Activated CD8-positive, alpha-beta memory T cell treated with anti-CD3 and anti-CD28 coated beads for 4 hours (primary cell): Measurements from ENCODE around the gene EEF2K.

Source experiments
- DNase-seq, 2 donors: peaks; one replicate each; pipeline ENCODE4 v3.0.0-alpha.2; 2020; ENCODE audit warnings: low read depth in 2 of 2

EEF2K gene

DNA sequence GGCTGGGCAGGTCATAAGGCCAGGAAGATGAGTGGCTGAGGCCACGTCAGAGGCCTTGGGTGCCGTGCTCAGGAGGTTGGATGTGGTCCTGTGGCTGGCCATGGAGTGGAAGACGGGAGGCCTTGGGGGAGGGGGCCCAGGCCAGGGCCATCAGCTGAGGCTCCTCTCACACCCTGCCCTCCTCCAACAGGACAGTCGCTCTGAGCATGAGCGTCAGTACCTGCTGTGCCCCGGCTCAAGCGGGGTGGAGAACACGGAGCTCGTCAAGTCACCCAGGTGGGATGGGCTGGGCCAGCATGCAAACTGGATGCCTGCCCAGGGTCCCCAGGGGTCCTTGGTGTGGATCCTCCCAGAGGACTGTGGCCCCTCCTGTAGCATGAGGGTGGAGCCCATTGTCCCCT, 110.3 kb downstream of the EEF2K start:
- DNase-seq = no peak

DNA sequence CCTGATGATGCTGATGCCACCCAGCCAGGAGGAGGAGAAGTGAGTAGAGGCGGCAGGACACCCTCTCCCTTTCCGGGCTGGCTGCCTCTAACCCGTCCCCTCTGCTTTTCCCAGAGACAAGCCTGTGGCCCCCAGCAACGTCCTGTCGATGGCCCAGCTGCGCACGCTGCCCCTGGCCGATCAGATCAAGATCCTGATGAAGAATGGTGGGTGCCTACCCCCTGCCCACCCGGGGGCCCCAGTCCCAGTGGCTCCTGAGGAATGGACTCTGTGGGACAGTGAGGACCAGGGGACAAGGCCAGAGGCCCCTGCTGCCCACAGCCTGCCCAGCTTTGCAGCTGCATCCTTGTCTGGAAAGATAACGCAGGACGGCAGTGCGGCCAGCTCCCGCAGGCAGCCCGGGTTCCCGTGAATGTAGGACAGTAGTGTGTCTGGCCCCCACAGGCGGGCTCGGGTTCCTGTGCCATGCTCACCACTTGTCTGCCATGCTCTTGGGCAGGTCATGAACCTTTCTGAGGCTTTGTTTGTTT, 111.0 kb downstream of the EEF2K start:
- DNase-seq = no peak

DNA sequence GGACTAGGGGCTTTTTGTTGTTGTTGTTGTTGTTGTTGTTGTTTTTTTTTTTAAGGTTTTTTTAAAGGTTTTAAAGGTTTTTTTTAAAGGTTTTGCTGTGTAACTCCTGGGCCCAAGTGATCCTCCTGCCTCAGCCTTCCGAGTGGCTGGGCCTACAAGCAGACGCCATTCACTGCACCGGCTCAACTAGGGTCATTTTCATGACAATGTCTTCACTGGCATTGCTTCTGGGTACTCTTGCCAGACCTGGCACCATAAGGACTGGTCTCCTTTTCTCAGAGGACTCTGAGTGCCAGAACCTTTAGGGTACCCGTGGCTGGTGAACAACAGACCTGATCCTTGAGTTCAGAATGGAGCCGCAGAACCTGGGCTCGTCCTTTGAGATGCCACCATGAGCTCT, 111.5 kb downstream of the EEF2K start:
- no peak for DNase-seq

DNA sequence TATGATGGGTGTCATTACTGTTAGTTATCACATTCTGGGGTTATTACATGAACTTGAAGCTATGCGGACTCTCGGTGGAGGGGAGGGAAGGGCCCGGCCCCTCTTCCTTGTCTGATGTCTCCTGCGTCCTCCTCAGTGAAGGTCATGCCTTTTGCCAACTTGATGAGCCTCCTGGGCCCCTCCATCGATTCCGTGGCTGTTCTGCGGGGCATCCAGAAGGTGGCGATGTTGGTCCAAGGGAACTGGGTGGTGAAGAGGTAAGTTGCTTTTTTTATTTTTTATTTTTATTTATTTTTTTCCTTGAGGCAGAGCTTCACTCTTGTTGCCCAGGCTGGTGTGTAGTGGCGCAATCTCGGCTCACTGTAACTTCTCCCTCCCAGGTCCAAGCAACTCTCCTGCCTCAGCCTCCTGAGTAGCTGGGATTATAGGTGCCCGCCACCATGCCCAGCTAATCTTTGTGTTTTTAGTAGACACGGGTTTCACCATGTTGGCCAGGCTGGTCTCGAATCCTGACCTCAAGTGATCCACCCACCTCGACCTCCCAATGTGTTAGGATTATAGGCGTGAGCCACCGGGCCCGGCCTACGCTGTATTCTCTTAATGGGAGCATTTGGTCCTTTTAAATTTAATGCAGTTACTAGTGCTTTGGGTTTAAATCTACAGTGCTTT, 112.7 kb downstream of the EEF2K start:
- DNase-seq = peak; percentile 18 to 21

DNA sequence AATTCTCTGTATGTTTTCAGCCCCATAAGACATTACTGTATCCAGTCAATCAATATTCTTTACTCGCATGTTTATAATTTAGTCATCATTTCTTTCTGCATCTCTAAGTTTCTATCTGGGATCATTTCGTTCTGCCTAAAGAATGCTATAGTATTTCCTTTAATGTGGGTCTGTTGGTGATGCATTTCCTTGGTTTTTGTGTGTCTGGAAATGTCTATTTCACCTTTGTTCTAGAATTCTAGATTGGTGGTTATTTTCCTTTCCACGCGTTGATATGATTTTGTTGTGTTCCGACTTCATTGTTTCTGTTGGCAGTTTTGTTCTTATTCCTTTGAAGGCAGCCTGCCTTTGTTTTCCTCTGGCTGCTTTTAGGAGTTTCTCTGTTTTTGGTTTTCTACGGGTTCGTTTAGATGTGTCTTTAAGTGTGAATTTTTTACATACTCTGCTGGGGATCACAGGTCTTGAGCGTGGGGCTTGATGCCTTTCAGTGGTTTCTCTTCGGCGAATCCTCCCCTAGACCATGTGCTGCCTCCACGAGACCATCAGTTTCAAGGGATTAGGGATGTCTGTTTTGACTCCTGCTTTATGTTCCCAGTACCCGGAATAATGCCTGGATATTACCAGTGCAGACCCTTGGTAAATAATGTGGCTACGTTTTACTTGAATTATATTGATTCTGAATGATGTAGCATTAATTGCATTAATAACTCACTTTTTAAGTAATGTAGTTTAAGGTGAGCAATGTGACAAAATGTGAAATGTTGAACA, 114.7 kb downstream of the EEF2K start:
- no peak for DNase-seq

DNA sequence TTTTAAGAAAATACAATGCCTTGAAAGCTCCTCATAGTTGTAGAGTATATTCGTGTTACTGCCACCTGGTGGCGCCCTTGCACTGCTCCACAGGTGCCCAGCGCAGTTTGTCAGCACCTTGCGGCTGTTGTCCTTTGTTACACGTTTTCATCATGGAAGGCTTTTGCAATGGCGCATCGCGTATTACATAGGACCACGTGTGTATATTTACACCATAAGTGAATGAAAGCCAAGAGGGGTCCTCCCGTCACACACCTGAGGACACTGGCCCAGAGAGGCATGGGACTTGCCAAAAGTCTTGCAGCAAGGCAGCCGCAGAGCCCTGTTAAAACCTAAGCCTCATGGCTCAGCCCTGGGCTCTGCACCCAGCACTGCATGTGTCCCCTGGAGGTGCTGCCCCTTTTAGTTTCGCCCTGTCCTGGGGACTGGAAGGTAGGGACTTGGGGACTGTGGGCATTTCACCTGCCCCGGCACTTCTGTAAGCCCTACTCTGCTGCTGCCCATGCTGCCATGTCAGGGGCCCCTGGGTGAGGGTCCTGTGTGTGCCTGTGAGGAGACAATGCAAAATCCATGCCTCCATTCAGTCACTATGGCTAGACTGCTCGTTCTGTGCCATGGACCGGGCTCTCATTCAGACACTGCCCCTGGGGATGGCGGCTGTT, 115.4 kb downstream of the EEF2K start:
- DNase-seq = peak; percentile 29 to 33

DNA sequence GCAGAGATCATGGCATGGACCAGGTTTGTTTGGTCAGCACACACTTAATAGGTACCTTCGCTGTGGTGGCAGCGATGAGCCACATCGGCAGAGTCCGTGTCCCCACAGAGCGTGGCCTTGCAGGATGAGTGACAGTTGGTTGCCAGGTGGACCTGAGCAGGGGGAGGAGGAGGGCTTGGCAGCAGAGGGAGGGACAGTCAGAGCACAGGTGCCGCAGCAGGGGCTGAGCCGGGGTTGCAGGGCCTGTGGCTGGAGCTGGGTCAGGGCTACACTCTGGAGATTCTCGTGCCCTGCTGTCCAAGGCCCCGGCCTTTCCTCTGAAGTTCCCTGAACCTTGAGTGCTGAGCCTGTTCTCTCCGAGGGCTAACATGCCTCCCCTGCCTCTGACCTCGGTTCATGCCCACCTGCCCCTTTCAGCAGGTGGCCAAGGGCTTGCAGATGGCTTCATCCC, 116.0 kb downstream of the EEF2K start:
- no peak for DNase-seq

DNA sequence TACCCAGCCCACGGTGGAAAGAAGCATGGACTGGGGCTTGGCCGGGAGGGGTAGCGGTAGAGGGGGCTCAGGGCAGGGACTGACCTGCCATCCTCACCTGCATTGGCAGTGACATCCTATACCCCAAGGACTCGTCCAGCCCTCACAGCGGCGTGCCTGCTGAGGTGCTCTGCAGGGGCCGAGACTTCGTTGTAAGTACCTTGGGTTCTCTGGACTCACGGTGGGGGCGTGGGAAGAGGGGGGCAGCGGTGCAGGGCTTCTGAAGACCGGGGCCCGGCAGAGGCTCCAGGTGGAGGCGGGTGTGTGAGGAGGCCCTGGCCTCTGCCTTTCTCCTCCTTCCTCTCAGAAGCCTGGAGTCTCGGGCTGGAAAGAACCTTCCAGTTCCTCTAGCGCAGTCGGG, 116.7 kb downstream of the EEF2K start:
- DNase-seq = no peak

DNA sequence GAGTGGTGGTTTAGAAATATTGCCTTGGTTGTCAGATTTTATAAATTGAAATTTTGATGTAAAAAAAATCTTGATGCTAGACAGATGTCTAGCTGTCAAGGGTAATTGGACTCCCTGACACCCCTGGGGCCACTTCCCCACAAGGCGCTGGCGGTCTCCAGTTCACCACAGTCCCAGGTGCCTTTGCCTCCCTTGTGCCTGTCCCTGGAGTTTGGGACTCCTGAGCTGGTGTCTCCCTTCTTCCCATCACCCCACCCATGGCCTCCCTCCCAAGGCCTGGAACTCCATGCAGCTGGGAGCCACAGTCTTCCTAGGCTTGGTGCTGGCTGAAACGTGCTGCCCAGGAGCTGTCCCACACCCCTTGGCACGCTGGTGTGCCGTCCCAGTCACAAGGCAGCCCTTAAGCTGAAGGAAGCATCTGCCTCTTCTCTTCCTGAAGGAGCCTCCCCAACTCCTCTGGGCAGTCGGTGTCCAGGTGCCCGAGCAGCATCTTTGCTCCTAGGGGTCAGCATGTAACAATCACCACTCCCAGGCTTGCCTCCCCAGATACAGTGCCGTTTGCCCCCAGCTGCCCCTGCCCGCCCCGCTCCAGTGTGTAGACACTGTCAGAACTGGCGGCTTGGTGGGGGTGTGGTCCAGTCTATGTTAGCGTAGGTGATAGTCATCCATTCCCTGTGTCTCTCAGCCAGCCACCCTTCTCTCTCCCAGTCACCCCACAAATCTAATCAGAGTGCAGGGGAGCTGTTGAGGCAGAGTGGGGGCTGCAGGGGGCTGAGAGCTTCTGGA, 117.3 kb downstream of the EEF2K start:
- DNase-seq = no peak

DNA sequence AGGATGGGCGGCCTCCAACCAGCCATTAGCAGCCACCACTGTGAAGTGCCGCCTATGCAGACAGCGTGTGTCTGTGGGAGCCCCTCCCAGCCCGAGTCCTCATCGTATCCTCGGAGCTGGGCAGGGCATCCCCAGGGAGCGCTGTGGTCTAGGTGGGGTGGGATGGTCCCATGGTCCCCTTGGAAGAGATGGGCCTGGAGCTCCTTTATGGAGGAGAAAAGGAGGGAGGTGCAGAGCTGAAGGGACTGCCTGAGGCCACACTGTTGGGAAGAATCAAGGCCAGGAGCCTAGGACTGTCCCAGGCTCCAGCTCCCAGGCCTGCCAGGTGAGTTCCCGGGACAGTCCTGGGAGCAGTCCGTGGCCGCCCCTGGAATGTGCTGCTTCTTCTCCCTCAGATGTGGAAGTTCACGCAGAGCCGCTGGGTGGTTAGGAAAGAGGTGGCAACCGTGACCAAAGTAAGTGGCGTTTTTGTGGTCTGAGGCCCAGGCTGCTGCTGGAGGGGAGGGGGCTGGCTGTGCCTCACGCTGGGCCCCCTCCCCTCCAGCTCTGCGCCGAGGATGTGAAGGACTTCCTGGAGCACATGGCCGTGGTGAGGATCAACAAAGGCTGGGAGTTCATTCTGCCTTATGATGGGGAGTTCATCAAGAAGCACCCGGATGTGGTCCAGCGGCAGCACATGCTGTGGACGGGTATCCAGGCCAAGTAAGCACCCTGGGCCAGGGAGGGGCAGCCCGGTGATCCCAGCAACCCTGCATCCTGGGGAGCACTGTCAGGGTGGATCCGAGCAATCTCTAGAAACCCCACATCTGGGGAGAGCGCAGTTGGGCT, 118.1 kb downstream of the EEF2K start:
- no peak for DNase-seq

DNA sequence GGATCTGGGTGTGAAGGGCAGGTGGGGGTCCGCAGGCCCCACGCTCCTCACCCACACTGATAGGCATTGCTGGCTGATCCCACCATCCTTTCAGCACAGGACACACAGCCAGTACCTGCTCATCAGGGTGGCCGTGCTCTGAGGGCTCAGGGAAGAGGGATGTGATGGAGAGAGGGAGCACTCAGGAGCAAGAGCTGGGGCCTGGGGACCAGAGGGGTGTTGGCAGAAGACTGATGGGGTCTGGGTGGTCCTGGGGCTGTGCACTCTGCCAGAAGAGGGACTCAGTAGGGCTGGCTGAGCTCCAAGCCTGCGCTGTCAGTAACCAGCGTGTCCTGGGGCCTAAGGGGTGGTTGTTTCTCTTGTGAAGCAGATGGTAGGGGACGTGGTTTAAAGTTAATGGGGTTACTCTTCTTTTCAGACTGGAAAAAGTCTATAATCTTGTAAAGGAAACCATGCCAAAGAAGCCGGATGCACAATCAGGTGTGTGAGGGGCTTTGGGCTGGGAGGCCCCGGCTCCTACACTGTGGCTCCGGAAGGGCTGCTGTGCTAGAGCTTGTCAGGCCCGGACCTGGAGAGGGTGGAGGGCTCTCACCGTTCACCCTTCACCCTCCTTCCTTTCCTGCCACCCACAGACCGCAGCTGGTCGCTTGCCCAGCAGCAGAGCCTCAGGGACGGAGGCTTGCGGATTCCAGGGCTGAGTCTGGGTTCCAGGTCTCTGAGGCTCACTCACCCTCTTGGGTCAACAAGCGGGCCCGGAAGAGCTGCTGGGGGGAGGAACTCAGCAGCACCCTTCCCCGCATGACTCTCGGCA, 118.9 kb downstream of the EEF2K start:
- DNase-seq = no peak

DNA sequence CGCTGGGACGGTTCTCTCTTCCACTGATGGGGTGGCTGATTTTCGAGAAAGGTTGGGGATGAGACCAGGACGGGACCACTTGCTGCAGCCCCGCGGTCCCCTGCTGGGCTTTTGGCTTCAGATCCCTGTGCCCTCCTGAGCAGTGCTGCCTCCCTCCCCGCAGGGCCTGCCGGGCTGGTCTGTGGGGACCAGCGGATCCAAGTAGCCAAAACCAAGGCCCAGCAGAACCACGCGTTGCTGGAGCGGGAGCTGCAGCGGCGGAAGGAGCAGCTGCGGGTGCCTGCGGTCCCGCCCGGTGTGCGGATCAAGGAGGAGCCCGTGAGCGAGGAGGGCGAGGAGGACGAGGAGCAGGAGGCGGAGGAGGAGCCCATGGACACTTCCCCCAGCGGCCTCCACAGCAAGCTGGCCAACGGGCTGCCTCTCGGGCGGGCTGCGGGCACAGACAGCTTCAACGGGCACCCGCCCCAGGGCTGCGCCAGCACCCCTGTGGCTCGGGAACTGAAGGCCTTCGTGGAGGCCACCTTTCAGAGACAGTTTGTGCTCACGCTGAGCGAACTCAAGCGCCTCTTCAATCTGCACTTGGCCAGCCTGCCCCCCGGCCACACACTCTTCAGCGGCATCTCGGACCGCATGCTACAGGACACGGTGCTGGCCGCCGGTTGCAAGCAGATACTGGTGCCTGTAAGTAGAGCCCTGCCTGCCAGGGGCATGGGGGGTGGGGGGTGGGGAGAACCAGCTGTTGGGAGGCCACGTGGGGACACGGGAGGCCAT, 119.7 kb downstream of the EEF2K start:
- DNase-seq = no peak

DNA sequence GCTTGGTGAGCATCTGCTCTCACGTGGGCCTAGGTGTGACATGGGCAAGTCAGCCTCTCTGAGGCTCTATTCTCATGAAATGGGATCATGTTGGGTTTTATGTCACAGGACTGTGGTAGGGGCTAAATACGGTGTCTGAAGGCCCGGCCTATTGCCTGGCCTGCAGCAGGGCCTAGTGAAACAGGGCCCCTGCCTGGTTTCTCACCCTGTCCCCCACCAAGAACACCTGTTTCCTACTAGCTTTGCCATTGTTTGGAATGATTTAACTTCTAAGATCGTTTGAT, 120.2 kb downstream of the EEF2K start:
- DNase-seq = no peak

DNA sequence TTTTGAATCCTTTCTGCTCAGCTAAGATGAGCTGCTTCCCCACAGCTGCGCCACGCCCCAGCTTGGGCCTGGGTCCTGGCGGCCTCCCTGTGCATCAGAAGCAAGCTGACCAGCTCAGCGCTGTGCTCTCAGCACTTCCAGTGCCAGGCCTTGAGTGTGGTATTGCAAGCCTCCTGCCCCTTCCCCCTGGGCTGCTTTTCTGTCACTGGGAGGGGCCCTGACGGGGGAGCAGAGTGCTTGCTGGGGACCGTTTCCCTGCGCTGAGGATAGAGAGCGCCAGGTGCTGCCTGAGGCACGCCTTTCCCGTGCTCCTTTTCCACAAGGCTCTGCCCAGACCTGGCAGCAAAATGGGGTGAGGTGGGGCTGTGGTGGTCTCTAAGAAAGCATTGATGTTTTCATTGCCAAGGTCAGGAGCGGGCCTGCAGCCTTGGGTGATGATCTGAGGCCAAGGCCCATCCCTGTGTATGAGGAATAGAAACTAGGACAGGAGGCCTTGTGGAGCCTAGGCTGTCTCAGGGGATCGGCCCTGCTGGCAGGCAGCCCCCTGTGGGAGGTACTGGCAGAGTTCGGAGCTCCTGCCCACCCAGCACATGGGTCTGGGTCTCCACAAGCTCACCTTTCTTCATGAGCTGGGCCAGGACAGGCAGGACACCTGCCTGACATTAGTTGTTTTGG, 120.8 kb downstream of the EEF2K start:
- no peak for DNase-seq

DNA sequence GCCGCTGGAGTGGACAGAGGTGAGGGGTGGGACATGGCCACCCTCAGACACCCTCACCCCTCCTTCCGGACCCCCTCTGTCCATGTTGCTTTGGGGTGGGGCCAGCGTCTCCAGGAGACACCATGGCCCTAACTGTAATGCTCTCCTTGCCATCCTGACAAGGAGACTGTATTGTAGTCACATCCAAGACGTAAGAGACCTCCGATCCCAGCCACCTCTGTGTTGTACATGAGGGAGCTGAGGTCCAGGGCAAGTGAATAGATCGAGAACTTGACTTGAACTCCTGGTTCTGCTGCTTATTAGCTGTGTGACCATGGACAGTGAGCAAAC, 121.3 kb downstream of the EEF2K start:
- no peak for DNase-seq

DNA sequence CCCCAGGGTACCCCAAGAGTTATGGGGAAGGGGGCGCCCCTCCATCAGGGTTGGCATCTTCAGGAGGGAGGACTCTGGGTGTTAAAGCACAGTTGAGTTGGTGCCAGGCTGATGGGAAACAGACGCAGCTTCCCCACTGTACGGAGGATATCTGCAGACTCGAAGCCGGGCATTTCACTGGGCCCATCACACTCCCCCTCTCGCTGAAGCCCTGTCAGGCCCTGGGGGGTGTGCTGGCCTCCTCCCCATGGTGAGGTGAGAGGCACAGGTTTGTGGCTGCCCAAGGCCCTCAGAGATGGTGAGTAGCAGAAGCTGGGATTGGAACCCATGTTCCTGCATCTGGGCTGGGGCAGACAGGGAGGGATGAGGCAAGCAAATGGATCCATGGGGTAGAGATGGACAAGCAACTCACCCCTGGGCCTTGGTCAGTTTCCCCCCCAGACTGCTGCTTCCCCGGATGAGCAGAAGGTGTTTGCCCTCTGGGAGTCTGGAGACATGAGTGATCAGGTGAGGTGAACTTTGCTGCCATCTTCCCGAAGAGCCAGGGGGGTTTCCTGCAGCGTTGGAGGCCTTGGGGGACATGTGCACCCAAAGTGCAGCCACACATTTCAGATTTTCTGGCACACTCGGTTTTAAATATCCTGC, 122.1 kb downstream of the EEF2K start:
- DNase-seq = no peak

DNA sequence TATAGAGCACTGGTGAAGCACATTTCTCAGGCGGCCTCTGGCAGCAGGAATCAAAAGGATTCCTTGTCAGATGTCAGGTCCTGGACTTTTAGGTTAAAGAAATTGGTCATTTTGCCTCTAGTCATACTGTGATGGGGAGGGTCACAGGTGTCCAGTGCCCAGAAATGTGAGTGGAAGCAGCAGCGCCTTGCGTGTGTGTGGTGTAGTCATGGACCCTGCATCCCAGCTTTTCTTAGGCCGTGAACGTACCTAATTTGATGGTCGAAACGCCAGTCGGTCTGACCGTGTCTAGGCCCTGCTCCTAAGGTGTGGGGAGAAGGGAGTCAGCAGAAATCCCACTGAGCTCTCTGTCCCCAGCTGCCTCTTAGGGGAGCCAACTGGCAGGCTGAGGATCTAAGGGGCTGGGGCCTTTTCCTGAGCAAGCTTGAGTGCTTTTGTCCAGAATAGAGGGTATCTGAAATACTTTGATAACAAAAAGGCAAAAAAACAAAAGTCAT, 123.2 kb downstream of the EEF2K start:
- DNase-seq = no peak

DNA sequence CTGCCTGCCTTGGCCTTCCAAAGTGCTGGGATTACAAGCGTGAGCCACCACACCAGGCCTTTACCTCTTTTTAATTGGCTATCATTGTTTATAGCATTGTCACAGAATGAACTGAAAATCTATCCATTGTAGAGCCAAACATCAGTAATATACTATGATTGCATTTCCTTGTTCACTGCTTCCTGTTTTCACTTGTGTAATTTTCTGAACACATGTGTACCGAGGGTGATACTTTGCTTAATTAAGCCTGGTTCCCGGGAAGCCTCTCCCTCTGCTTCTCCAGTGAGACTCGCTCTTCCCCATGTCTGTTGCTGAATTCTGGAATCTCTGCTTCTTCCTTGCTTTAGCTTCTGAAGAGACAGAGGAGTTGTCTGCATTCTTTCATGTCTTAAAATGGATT, 124.2 kb downstream of the EEF2K start:
- no peak for DNase-seq
